ENCODE results near the gene OR4D11. TPM values are rescaled to one million over a fixed set of nuclear protein-coding genes. Genes with fewer than 3 reads are reported as not detected.

Gene OR4D11
- total RNA-seq, result not detected in 2 replicates

GRCh38 chr11:59503276-59503675 lies at the start of gene OR4D11:
Gene OR4D11, plus strand, starts transcription at chr11:59503576. Its CDS starts 0 bp downstream, at chr11:59503576.

GRCh38 chr11:59456661-59457060 lies 46.7 kb upstream of the OR4D11 start, which contains the start of gene OR4D6:
Gene OR4D6, plus strand, starts transcription at chr11:59456961. Its CDS starts 0 bp downstream, at chr11:59456961.

GRCh38 chr11:59473015-59473414 lies 30.4 kb upstream of the OR4D11 start, which contains the start of gene OR4D10:
Gene OR4D10, plus strand, starts transcription at chr11:59473315. Its CDS starts 4,115 bp downstream, at chr11:59477430.

GRCh38 chr11:59510941-59511589 lies 7.7 kb downstream of the OR4D11 start, which contains the start of gene OR4D9:
Gene OR4D9, plus strand, starts transcription at chr11:59511539. Its CDS starts 3,374 bp downstream, at chr11:59514913.

Other genes starting within 250 kb of the OR4D11 start
- gene OR5AN1, start 144.7 kb upstream of the OR4D11 start, total RNA-seq, result not detected in 2 replicates
- gene OR5A2, start 77.2 kb upstream of the OR4D11 start, total RNA-seq, result not detected in 2 replicates
- gene OR5A1, start 67.1 kb upstream of the OR4D11 start, total RNA-seq, result not detected in 2 replicates
- not detected in 2 replicates for gene OR4D6, start 46.6 kb upstream of the OR4D11 start, total RNA-seq
- gene OR4D10, start 30.3 kb upstream of the OR4D11 start, total RNA-seq, result not detected in 2 replicates
- not detected in 2 replicates for gene OR4D9, start 8.0 kb downstream of the OR4D11 start, total RNA-seq
- 35.4 and 37.6 TPM in 2 replicates for gene OSBP, start 112.2 kb downstream of the OR4D11 start, total RNA-seq
- gene PATL1, start 165.5 kb downstream of the OR4D11 start, total RNA-seq, result 9.4 and 9.9 TPM in 2 replicates
- not detected in 2 replicates for gene OR10V1, start 210.3 kb downstream of the OR4D11 start, total RNA-seq

All from cardiac ventricle fibroblast (primary cell).